Prostate gland (tissue), 2 donors: ENCODE results near the gene SND1.

Source experiments
- CTCF ChIP-seq, 4 experiments: fragments of 200-600 bp in 2 of 4; fragments of 450-650 bp in 2 of 4; sonication (generic) in 2 of 4; IDR thresholded peaks; 1 replicate in 3 of 4; 2 replicates in 1 of 4; pipeline ENCODE4 v1.5.1; 2016 to 2019; ENCODE audit warnings: antibody characterized with exemption in 4 of 4, mild to moderate bottlenecking in 2 of 4, moderate library complexity in 2 of 4
- POLR2A ChIP-seq: fragments of 450-650 bp; IDR thresholded peaks from one replicate; pipeline ENCODE4 v1.6.1; 2016; ENCODE audit warnings: antibody characterized with exemption, mild to moderate bottlenecking

- no peak for TF ChIP-seq CTCF (IDR thresholded peaks at IDR 0.05)
- TF ChIP-seq POLR2A, result no peak
Observed at GRCh38 chr7:127934711-127935110, 282.7 kb downstream of the SND1 start.
